HEK293 (cell line): ENCODE results near the gene GRAMD1B.

Source experiments
- CTCF ChIA-PET: fragments of 350-600 bp; formaldehyde crosslinking; extraction: SDS; loops from one replicate; lab custom pipeline; 2021; ENCODE audit warnings: antibody characterized with exemption; lab: Yijun Ruan, JAX
- POLR2A ChIA-PET: fragments of 300-600 bp; formaldehyde crosslinking; extraction: SDS; loops from one replicate; lab custom pipeline; 2020; ENCODE audit warnings: antibody characterized with exemption, inconsistent platforms; lab: Yijun Ruan, JAX
- H3K27ac ChIP-seq: fragments of 200-500 bp; sonication (Bioruptor generic); 2 replicates; pipeline ENCODE4 v1.5.1; 2014; ENCODE audit warnings: low read depth, low read length, control low read depth, inconsistent platforms; ENCODE audit errors: extremely low read depth
- H3K36me3 ChIP-seq, 2 experiments: fragments of 200-500 bp in 1 of 2; sonication (Bioruptor generic) in 1 of 2; 1 replicate in 1 of 2; 2 replicates in 1 of 2; pipeline ENCODE4 v1.5.1; 2014 to 2017; ENCODE audit warnings: inconsistent platforms in 2 of 2, low read length in 2 of 2; ENCODE audit not compliant: control insufficient read depth in 2 of 2, insufficient read depth in 1 of 2
- H3K4me1 ChIP-seq: fragments of 200-500 bp; sonication (Bioruptor generic); 2 replicates; pipeline ENCODE4 v1.5.1; 2014; ENCODE audit warnings: mild to moderate bottlenecking, low read length, inconsistent platforms; ENCODE audit not compliant: control insufficient read depth, insufficient read depth
- H3K4me3 ChIP-seq: 2 replicates; pipeline ENCODE4 v1.5.1; 2011; ENCODE audit warnings: low read depth, mild to moderate bottlenecking, control low read depth, low read length, moderate library complexity
- H3K9me3 ChIP-seq: fragments of 200-500 bp; sonication (Bioruptor generic); 2 replicates; pipeline ENCODE4 v1.5.1; 2014; ENCODE audit warnings: low read depth, low read length, inconsistent platforms; ENCODE audit not compliant: control insufficient read depth, insufficient read depth
- FEZF1 ChIP-seq: fragments of 450-650 bp; formaldehyde crosslinking; IDR thresholded peaks from 2 replicates; pipeline ENCODE4 v1.5.1; 2016; ENCODE audit warnings: missing biosample characterization, missing genetic modification characterization
- KLF8 ChIP-seq: fragments of 450-650 bp; formaldehyde crosslinking; IDR thresholded peaks from 2 replicates; pipeline ENCODE4 v1.5.1; 2016; ENCODE audit warnings: missing biosample characterization, missing genetic modification characterization
- MZF1 ChIP-seq: fragments of 450-650 bp; formaldehyde crosslinking; IDR thresholded peaks from 2 replicates; pipeline ENCODE4 v1.5.1; 2017; ENCODE audit warnings: missing biosample characterization, missing genetic modification characterization, borderline replicate concordance
- OSR2 ChIP-seq: fragments of 450-650 bp; formaldehyde crosslinking; IDR thresholded peaks from 2 replicates; pipeline ENCODE4 v1.5.1; 2016; ENCODE audit warnings: missing biosample characterization, missing genetic modification characterization
- REPIN1 ChIP-seq: fragments of 450-650 bp; formaldehyde crosslinking; IDR thresholded peaks from 2 replicates; pipeline ENCODE4 v1.5.1; 2017; ENCODE audit warnings: missing biosample characterization, missing genetic modification characterization, low read depth
- SCRT1 ChIP-seq: fragments of 450-650 bp; formaldehyde crosslinking; IDR thresholded peaks from 2 replicates; pipeline ENCODE4 v1.5.1; 2016; ENCODE audit warnings: missing biosample characterization, missing genetic modification characterization, borderline replicate concordance
- SP2 ChIP-seq: fragments of 450-650 bp; formaldehyde crosslinking; IDR thresholded peaks from 2 replicates; pipeline ENCODE4 v1.5.1; 2016; ENCODE audit warnings: missing biosample characterization, missing genetic modification characterization
- ZBTB8A ChIP-seq: fragments of 450-650 bp; formaldehyde crosslinking; IDR thresholded peaks from 2 replicates; pipeline ENCODE4 v1.5.1; 2016; ENCODE audit warnings: missing biosample characterization, missing genetic modification characterization
- ZFP37 ChIP-seq: fragments of 450-650 bp; formaldehyde crosslinking; IDR thresholded peaks from 2 replicates; pipeline ENCODE4 v1.5.1; 2016; ENCODE audit warnings: missing biosample characterization, missing genetic modification characterization
- ZIC2 ChIP-seq: fragments of 450-650 bp; formaldehyde crosslinking; IDR thresholded peaks from 2 replicates; pipeline ENCODE4 v1.5.1; 2016; ENCODE audit warnings: missing biosample characterization, missing genetic modification characterization
- ZNF112 ChIP-seq: fragments of 450-650 bp; formaldehyde crosslinking; IDR thresholded peaks from 2 replicates; pipeline ENCODE4 v1.5.0; 2017; ENCODE audit warnings: missing biosample characterization, missing genetic modification characterization
- ZNF121 ChIP-seq: fragments of 450-650 bp; formaldehyde crosslinking; IDR thresholded peaks from 2 replicates; pipeline ENCODE4 v1.5.1; 2016; ENCODE audit warnings: missing biosample characterization, missing genetic modification characterization
- ZNF335 ChIP-seq: fragments of 450-650 bp; formaldehyde crosslinking; conservative IDR thresholded peaks from 2 replicates; pipeline ENCODE4 v1.5.1; 2016; ENCODE audit warnings: missing biosample characterization, missing genetic modification characterization
- ZNF48 ChIP-seq: fragments of 450-650 bp; formaldehyde crosslinking; IDR thresholded peaks from 2 replicates; pipeline ENCODE4 v1.5.1; 2016; ENCODE audit warnings: missing biosample characterization, missing genetic modification characterization
- ZNF514 ChIP-seq: fragments of 450-650 bp; formaldehyde crosslinking; IDR thresholded peaks from 2 replicates; pipeline ENCODE4 v1.5.1; 2016; ENCODE audit warnings: missing biosample characterization, missing genetic modification characterization
- ZNF529 ChIP-seq: fragments of 450-650 bp; formaldehyde crosslinking; IDR thresholded peaks from 2 replicates; pipeline ENCODE4 v1.5.1; 2017; ENCODE audit warnings: missing genetic modification characterization, missing biosample characterization; ENCODE audit not compliant: insufficient replicate concordance
- ZNF664 ChIP-seq: fragments of 450-650 bp; formaldehyde crosslinking; IDR thresholded peaks from 2 replicates; pipeline ENCODE4 v1.5.1; 2016; ENCODE audit warnings: missing biosample characterization, missing genetic modification characterization
- ZNF785 ChIP-seq: fragments of 450-650 bp; formaldehyde crosslinking; IDR thresholded peaks from 2 replicates; pipeline ENCODE4 v1.5.1; 2016; ENCODE audit warnings: missing biosample characterization, missing genetic modification characterization
- ZNF791 ChIP-seq: fragments of 450-650 bp; formaldehyde crosslinking; IDR thresholded peaks from 2 replicates; pipeline ENCODE4 v1.5.1; 2016; ENCODE audit warnings: missing biosample characterization, missing genetic modification characterization
- ZNF830 ChIP-seq: fragments of 450-650 bp; IDR thresholded peaks from 2 replicates; pipeline ENCODE4 v1.5.0; 2018; ENCODE audit warnings: missing biosample characterization, missing genetic modification characterization, low read depth, mild to moderate bottlenecking, moderate library complexity
- TF ChIP-seq, protein P1 (sequence below): fragments of 450-650 bp; IDR thresholded peaks from 2 replicates; pipeline ENCODE4 v1.5.1; 2018; ENCODE audit warnings: missing biosample characterization, mild to moderate bottlenecking, missing genetic modification characterization
- TF ChIP-seq, protein P2 (sequence below): fragments of 450-650 bp; formaldehyde crosslinking; IDR thresholded peaks from 2 replicates; pipeline ENCODE4 v1.5.1; 2016; ENCODE audit warnings: missing biosample characterization, missing genetic modification characterization, low read depth
- TF ChIP-seq, protein P3 (sequence below): fragments of 450-650 bp; formaldehyde crosslinking; IDR thresholded peaks from 2 replicates; pipeline ENCODE4 v1.5.1; 2016; ENCODE audit warnings: missing biosample characterization, missing genetic modification characterization
- TF ChIP-seq, protein P4 (sequence below): fragments of 450-650 bp; formaldehyde crosslinking; IDR thresholded peaks from 2 replicates; pipeline ENCODE4 v1.5.1; 2016; ENCODE audit warnings: missing biosample characterization, missing genetic modification characterization

GRAMD1B gene

DNA sequence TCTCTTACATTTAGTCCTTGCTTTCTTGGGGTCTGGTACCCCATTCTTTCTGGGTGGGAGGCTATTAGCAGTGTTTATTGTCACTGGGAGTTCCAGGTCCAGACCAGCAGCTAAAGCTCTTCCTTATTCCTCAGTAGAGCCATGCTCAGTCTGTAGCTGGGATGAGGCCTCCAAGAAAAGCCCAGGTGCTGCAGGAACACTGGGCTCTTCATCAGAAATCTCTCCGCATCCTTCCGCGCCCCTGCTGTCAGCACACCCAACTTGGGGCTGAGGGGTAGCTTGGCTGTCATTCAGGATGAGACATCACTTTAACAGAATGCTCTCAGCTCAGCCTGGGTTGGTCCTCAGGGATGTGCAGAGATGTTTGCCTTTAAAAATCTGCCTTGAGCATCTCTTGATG is 97.5 kb downstream of the GRAMD1B start (continued):
- TF ChIP-seq ZNF514 (tag by site-specific recombination) (no peak), MZF1 (tag by site-specific recombination) (no peak), SP2 (tag by site-specific recombination) (no peak), FEZF1 (tag by site-specific recombination) (no peak), ZNF664 (tag by site-specific recombination) (no peak)

DNA sequence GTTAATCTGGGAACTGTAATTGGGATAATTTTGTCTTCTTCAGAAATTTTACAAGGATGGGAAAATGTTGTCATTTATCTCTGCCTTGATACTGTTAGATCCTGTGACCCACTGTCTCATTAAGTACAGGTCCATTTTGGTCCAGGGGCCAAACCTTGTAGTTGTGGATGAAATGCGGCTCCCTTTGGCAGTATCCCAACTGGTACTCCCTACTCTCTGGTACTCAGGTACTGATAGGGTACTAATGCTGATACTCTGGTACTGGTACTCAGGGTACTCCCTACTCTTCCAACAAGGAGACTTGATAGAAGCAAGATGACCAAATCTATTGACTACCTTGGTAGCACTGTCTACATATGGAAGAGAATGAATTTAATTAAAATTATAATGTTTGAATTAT is 97.9 kb downstream of the GRAMD1B start:
- TF ChIP-seq OSR2 (tag by site-specific recombination) (no peak), ZBTB8A (tag by site-specific recombination) (no peak), SP2 (tag by site-specific recombination) (no peak), ZNF48 (tag by site-specific recombination) (no peak), ZIC2 (tag by site-specific recombination) (no peak), REPIN1 (tag by site-specific recombination) (no peak), ZNF785 (tag by site-specific recombination) (no peak), ZNF121 (tag by site-specific recombination) (no peak), ZFP37 (tag by site-specific recombination) (no peak), ZNF529 (tag by site-specific recombination) (no peak), ZNF791 (tag by site-specific recombination) (no peak), ZNF335 (tag by site-specific recombination) (no peak), KLF8 (tag by site-specific recombination) (no peak), ZNF830 (tag by site-specific recombination) (no peak), ZNF112 (tag by site-specific recombination) (no peak), SCRT1 (no peak)
- TF ChIP-seq, protein P1, sequence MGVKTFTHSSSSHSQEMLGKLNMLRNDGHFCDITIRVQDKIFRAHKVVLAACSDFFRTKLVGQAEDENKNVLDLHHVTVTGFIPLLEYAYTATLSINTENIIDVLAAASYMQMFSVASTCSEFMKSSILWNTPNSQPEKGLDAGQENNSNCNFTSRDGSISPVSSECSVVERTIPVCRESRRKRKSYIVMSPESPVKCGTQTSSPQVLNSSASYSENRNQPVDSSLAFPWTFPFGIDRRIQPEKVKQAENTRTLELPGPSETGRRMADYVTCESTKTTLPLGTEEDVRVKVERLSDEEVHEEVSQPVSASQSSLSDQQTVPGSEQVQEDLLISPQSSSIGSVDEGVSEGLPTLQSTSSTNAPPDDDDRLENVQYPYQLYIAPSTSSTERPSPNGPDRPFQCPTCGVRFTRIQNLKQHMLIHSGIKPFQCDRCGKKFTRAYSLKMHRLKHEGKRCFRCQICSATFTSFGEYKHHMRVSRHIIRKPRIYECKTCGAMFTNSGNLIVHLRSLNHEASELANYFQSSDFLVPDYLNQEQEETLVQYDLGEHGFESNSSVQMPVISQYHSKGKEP, result no peak
- TF ChIP-seq, protein P2, sequence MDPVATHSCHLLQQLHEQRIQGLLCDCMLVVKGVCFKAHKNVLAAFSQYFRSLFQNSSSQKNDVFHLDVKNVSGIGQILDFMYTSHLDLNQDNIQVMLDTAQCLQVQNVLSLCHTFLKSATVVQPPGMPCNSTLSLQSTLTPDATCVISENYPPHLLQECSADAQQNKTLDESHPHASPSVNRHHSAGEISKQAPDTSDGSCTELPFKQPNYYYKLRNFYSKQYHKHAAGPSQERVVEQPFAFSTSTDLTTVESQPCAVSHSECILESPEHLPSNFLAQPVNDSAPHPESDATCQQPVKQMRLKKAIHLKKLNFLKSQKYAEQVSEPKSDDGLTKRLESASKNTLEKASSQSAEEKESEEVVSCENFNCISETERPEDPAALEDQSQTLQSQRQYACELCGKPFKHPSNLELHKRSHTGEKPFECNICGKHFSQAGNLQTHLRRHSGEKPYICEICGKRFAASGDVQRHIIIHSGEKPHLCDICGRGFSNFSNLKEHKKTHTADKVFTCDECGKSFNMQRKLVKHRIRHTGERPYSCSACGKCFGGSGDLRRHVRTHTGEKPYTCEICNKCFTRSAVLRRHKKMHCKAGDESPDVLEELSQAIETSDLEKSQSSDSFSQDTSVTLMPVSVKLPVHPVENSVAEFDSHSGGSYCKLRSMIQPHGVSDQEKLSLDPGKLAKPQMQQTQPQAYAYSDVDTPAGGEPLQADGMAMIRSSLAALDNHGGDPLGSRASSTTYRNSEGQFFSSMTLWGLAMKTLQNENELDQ (tag by site-specific recombination), result no peak
- TF ChIP-seq, protein P3, sequence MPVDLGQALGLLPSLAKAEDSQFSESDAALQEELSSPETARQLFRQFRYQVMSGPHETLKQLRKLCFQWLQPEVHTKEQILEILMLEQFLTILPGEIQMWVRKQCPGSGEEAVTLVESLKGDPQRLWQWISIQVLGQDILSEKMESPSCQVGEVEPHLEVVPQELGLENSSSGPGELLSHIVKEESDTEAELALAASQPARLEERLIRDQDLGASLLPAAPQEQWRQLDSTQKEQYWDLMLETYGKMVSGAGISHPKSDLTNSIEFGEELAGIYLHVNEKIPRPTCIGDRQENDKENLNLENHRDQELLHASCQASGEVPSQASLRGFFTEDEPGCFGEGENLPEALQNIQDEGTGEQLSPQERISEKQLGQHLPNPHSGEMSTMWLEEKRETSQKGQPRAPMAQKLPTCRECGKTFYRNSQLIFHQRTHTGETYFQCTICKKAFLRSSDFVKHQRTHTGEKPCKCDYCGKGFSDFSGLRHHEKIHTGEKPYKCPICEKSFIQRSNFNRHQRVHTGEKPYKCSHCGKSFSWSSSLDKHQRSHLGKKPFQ, result no peak
- TF ChIP-seq, protein P4, sequence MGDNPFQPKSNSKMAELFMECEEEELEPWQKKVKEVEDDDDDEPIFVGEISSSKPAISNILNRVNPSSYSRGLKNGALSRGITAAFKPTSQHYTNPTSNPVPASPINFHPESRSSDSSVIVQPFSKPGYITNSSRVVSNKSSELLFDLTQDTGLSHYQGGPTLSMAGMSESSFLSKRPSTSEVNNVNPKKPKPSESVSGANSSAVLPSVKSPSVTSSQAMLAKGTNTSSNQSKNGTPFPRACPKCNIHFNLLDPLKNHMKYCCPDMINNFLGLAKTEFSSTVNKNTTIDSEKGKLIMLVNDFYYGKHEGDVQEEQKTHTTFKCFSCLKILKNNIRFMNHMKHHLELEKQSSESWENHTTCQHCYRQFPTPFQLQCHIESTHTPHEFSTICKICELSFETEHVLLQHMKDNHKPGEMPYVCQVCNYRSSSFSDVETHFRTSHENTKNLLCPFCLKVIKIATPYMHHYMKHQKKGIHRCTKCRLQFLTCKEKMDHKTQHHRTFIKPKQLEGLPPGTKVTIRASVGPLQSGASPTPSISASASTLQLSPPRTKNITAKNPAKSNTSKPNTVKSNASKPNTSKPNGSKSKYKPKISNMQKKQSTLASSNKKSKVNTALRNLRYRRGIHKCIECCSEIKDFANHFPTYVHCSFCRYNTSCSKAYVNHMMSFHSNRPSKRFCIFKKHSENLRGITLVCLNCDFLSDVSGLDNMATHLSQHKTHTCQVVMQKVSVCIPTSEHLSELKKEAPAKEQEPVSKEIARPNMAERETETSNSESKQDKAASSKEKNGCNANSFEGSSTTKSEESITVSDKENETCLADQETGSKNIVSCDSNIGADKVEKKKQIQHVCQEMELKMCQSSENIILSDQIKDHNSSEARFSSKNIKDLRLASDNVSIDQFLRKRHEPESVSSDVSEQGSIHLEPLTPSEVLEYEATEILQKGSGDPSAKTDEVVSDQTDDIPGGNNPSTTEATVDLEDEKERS, result no peak
- TF ChIP-seq, all 188 proteins: peak for 0
- ChIA-PET CTCF (no interaction called here), POLR2A (no interaction called here)
- no peaks in the 10 kb centered on the region for H3K4me1 ChIP-seq
- H3K27ac ChIP-seq, result no peak overlapping the region
- H3K36me3 ChIP-seq, result no peaks in the 10 kb centered on the region
- H3K9me3 ChIP-seq, result no peaks in the 10 kb centered on the region
- H3K4me3 ChIP-seq, result no peak overlapping the region
